HG02759 (cell line): ENCODE measurements around the gene KMT5C.
"Not testable (repeated sequence)": the region's sequence is repeated elsewhere in the genome, so short reads cannot be mapped to it uniquely, and the experiment has no call there.

Experiments used
- ATAC-seq: cut with Tn5 transposase; IDR thresholded peaks from one replicate; pipeline ENCODE4 v1.9.1; 2021; ENCODE audit warnings: mild to moderate bottlenecking, moderate library complexity; ENCODE audit not compliant: unreplicated experiment

Gene KMT5C

GRCh38 chr19:55315956-55316525 is 23.6 kb upstream of the KMT5C start:
- no peak for ATAC-seq

- ATAC-seq = no peak
Observed at GRCh38 chr19:55316646-55317045, 23.0 kb upstream of the KMT5C start.

GRCh38 chr19:55319785-55320184 is 19.9 kb upstream of the KMT5C start:
- ATAC-seq = no peak

GRCh38 chr19:55320844-55321419 is 18.7 kb upstream of the KMT5C start:
- no peak for ATAC-seq

GRCh38 chr19:55321466-55322137 is 18.1 kb upstream of the KMT5C start:
- ATAC-seq = no peak

- ATAC-seq = no peak
Observed at GRCh38 chr19:55322204-55322885, 17.3 kb upstream of the KMT5C start.

- no peak for ATAC-seq
Observed at GRCh38 chr19:55324662-55325061, 15.0 kb upstream of the KMT5C start.

GRCh38 chr19:55325172-55325571 is 14.5 kb upstream of the KMT5C start, which contains the start of gene TMEM150B:
TMEM150B (minus strand) TSS chr19:55325341; CDS start chr19:55321036, 4,305 bp downstream.
- ATAC-seq = no peak

- not testable (repeated sequence) for ATAC-seq
Observed at GRCh38 chr19:55328774-55329318, 10.8 kb upstream of the KMT5C start.

GRCh38 chr19:55329791-55330190 is 9.9 kb upstream of the KMT5C start:
- ATAC-seq = not testable (repeated sequence)

- no peak for ATAC-seq
Observed at GRCh38 chr19:55333870-55334269, 5.8 kb upstream of the KMT5C start.

- ATAC-seq = no peak
Observed at GRCh38 chr19:55336101-55336500, 3.6 kb upstream of the KMT5C start.

GRCh38 chr19:55339889-55340783 is 460 bp downstream of the KMT5C start:
- no peak for ATAC-seq

- no peak for ATAC-seq
Observed at GRCh38 chr19:55340784-55341147, 1.1 kb downstream of the KMT5C start.

- no peak for ATAC-seq
Observed at GRCh38 chr19:55341171-55341588, 1.5 kb downstream of the KMT5C start.

GRCh38 chr19:55341595-55342531 is 2.2 kb downstream of the KMT5C start:
- no peak for ATAC-seq

- ATAC-seq = no peak
Observed at GRCh38 chr19:55344444-55344843, 4.8 kb downstream of the KMT5C start.

- ATAC-seq = no peak
Observed at GRCh38 chr19:55345101-55345817, 5.6 kb downstream of the KMT5C start.
